Fibroblast of skin of scalp (primary cell): ENCODE measurements around the gene ARPP19.
A peak's percentile ranks its signal among the peaks of the same experiment; 100 is the strongest.

Source experiments
- DNase-seq: peaks from one replicate; pipeline ENCODE4 v3.0.0-alpha.2; 2013

The ARPP19 gene

DNA sequence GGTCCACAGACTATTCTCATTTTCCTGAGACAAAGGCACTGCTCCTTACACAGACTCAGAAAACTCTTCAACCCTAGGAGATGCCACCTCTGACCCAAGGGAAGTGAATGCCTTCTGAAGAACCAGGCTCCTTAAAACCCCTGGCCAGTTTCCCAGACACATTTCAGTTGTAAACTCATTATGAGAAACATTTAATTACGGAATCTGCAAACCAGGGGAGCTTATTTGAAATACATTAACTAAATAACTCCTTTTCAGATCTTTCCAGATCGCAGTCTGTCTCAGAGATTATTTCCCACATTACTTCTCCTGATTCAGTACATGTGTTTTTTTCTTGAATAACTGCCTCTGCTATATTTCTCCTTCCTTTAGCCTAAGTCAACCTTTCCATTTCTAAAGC lies 57.7 kb downstream of the ARPP19 start:
- DNase-seq, result no peak

DNA sequence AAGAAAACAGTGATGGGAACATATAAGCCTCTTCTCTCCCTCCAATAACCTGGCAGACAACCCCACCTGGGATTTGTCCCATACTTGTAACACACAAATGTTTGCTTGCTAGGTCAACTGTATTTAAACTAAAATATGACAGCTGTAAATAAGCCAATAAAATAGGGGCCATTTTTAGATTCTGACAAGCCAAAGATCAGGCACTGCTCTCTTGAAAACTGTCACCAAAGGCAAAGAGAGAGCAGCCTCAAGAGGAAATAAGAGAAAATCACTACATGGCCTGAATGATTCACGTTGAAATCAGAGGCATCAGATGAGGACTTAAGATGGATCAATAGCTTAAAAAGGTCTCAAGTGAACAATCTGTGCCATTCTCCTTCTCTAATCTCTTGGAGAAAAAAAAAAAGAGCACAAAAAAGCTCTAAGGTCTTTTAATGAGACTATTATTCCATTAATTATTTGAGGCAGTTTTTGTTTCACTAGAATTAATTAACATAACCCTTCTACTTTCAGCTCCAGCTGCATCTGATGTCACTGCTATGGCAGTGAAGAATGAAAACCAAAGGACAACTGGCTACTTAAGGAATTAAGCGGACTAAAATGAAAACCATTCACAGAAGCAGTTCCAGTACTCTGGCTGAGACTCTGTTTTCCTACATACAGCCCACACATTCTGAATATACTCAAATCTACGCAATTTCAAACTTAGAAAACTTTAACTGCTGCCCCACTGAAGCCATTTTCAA lies 59.2 kb downstream of the ARPP19 start:
- DNase-seq, result no peak

DNA sequence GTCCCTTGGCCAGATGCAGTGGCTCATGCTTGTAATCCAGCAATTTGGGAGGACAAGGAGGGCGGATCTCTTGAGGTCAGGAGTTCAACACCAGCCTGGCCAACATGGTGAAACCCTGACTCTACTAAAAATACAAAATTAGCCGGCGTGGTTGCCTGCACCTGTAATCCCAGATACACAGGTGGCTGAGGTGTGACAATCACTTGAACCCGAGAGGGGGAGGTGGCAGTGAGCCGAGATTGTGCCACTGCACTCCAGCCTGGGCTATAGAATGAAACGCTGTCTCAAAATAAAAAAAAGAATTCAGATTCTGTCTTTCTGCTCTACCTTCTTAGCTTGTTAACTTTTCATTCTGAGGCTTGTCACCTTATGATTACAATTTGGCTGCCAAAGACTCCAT lies 62.3 kb downstream of the ARPP19 start:
- DNase-seq, result no peak

DNA sequence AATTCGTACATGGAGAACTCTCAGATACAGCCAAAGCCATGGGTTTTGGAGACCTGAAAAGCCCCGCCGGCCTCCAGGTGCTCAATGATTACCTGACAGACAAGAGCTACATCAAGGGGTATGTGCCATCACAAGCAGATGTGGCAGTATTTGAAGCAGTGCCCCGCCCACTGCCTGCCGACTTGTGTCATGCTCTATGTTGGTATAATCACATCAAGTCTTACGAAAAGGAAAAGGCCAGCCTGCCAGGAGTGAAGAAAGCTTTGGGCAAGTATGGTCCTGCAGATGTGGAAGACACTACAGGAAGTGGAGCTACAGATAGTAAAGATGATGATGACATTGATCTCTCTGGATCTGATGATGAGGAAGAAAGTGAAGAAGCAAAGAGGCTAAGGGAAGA lies 63.7 kb downstream of the ARPP19 start:
- no peak for DNase-seq

DNA sequence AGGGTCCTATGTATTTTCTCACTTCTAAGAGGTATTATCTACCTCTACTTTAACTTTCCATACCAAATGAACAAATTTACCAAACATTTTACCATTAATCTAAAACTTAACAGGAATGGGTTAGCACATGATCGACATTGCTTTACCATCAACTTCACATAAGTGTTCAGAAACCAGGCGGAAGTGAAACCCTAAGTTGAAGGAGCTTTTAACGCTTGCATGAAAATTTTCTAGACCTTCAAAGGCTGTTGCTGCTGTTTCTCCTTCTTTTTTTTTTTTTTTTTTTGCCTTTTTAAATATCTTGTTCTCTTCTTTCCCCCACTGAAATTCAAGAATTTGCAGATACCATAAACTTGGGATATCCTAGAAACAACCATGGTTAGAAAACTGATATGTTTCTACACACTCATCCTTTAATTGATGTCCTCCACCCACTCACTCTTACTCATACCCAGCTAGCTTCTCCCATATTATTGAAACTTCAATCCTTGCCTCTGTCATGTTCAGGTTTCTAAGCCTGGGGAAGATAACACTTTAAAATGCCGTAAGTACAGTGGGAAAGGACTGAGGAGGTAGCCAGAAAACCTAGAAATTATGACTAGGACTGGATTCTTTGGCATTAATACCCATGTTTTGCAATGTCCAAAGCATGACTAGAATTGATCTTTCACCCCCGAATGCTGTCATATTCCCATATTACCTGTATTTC lies 64.9 kb downstream of the ARPP19 start:
- no peak for DNase-seq

DNA sequence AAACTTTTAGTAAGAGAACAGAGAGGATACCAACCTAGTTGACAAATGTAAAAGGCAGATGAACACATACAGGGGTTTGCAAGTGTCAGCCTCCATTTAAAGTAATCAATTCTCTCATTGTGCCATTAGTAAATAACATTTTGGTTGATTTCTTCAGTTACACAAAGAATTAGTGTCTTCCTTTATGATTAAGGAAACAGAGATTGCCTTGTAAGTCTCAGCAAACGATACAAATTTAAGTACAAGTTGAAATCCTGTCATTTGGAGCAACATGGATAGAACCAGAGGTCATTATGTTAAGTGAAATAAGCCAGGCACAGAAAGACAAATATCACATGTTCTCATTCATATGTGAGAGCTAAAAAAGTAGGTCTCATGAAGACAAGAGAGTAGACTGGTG lies 66.2 kb downstream of the ARPP19 start:
- DNase-seq, result no peak

DNA sequence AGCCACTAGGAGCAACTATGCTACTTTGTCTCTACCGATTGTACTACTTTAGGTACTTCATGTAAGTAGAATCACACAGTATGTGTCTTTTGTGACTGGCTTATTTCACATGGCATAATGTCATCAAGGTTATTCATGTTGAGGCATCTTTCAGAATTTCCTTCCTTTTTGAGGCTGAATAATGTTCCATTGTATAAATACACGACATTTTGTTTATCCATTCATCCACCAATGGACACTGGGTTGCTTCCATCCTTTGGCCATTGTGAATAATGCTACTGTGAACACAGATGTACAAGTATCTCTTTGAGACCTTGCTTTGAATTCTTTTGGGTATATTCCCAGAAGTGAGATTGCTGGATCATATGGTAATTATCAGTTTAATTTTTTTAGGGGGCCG lies 69.3 kb downstream of the ARPP19 start:
- DNase-seq, result no peak

DNA sequence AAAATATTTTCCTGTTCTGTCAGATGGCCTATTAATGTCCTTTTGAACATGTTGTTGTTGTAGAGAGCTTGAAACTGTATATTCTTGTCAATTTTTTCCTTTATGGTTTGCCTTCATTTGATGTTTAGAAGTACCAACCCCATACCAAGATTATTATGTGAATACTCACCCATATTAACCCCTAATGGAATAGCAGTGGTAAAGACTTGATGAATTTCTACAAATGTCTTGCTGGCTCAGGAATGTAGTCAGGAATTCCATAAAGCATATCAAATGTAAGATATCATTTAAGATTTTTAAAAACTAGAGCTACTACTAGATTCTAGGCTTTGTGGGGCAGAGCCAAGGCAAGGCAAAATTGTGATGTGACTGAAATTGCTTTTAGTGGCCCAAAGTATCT lies 70.1 kb downstream of the ARPP19 start:
- peak; percentile 70 for DNase-seq
